HUES48 (cell line): Measurements from ENCODE around the gene KRTAP1-3.
A peak's percentile ranks its signal among the peaks of the same experiment; 100 is the strongest.
"Not testable (repeated sequence)": the region's sequence is repeated elsewhere in the genome, so short reads cannot be mapped to it uniquely, and the experiment has no call there.

ENCODE experiments used
- H3K27ac ChIP-seq: one replicate; pipeline ENCODE4 v1.7.0; 2013; ENCODE audit warnings: low read depth, low read length, inconsistent platforms
- H3K27me3 ChIP-seq: 2 replicates; pipeline ENCODE4 v1.6.1; 2013; ENCODE audit warnings: mild to moderate bottlenecking, low read length; ENCODE audit not compliant: control insufficient read depth, insufficient read depth
- H3K36me3 ChIP-seq: 2 replicates; pipeline ENCODE4 v1.6.1; 2013; ENCODE audit warnings: low read length; ENCODE audit not compliant: control insufficient read depth, insufficient read depth
- H3K4me1 ChIP-seq: 2 replicates; pipeline ENCODE4 v1.6.1; 2013; ENCODE audit warnings: mild to moderate bottlenecking, low read length; ENCODE audit not compliant: control insufficient read depth, insufficient read depth
- H3K4me3 ChIP-seq: 2 replicates; pipeline ENCODE4 v1.5.1; 2013; ENCODE audit warnings: mild to moderate bottlenecking, low read depth, low read length
- H3K9ac ChIP-seq: 2 replicates; pipeline ENCODE4 v1.6.1; 2013; ENCODE audit warnings: mild to moderate bottlenecking, low read depth, low read length, moderate library complexity
- H3K9me3 ChIP-seq: 2 replicates; pipeline ENCODE4 v1.6.1; 2013; ENCODE audit warnings: low read length; ENCODE audit not compliant: control insufficient read depth, insufficient read depth

Gene KRTAP1-3

DNA sequence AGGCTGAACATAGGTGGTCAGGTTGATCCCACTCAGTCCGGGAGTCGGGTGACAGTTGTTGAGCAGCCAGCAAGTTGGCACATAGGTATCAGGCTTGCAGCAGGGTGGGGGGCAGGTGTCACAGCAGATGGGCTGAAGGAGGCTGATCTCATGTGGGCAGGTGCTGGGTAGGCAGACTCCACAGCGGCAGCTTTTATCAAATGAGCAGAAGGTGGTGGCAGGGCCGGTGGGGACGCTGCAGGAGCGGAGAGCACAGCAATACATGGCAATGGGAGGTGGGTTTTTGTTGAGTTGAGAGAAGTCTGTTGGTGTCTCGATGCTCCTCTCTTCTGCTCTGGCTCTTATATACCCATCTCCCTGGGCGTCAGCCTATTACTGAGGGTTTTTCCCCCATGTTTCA lies 25.9 kb downstream of the KRTAP1-3 start, which contains the start of gene KRTAP3-1:
Gene KRTAP3-1 (minus strand): TSS at position 318 of the 400 bp plus-strand sequence. CDS start 54 bp downstream, at position 264.
- H3K27me3 ChIP-seq: no peaks in the 10 kb centered on the region
- no peak within 1 kb of the TSS for H3K9ac ChIP-seq
- H3K9me3 ChIP-seq: no peaks in the 10 kb centered on the region
- no peaks in the 10 kb centered on the region for H3K36me3 ChIP-seq
- H3K4me1 ChIP-seq: peaks cover 16% of the 10 kb centered on the region
- H3K4me3 ChIP-seq: no peak within 1 kb of the TSS
- H3K27ac ChIP-seq: peak within 1 kb of the TSS; percentile 16

- Histone ChIP-seq H3K9me3 (no peaks in the 10 kb centered on the region), H3K4me1 (peaks cover 14% of the 10 kb centered on the region), H3K27ac (no peak overlapping the region), H3K36me3 (no peaks in the 10 kb centered on the region), H3K9ac (no peak overlapping the region), H3K27me3 (no peaks in the 10 kb centered on the region), H3K4me3 (no peak overlapping the region)
Observed at GRCh38 chr17:41004397-41004796, 30.3 kb downstream of the KRTAP1-3 start.

GRCh38 chr17:41003926-41004325 lies 30.7 kb downstream of the KRTAP1-3 start:
- no peaks in the 10 kb centered on the region for H3K9me3 ChIP-seq
- H3K4me1 ChIP-seq: peaks cover 9% of the 10 kb centered on the region; the same call in 1 of the 2 replicates
- H3K4me3 ChIP-seq: no peak overlapping the region
- H3K27me3 ChIP-seq: no peaks in the 10 kb centered on the region
- H3K9ac ChIP-seq: no peak overlapping the region
- H3K36me3 ChIP-seq: no peaks in the 10 kb centered on the region
- H3K27ac ChIP-seq: no peak overlapping the region

DNA sequence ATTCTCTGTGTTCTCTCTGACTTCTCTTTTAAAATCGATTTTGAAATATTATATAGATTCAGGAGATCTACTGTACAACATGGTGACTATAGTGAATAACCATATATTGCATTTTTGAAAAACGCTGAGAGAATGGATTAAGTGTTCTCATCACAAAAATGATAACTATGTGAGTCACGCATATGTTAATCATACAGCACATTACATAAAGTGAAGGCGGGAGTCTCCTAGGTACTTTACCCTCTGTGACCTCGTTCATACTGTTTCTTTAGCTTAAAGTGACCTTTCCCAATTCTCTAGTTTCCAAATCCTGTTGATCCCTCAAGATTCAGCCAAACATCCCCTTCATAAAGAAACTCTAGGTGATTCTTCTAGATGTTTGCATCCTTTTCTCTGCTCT lies 31.9 kb downstream of the KRTAP1-3 start:
- H3K27me3 ChIP-seq: no peaks in the 10 kb centered on the region
- no peaks in the 10 kb centered on the region for H3K36me3 ChIP-seq
- H3K27ac ChIP-seq: no peak overlapping the region
- H3K4me1 ChIP-seq: peaks cover 4% of the 10 kb centered on the region; the same call in 1 of the 2 replicates
- H3K9me3 ChIP-seq: no peaks in the 10 kb centered on the region
- H3K9ac ChIP-seq: no peak overlapping the region
- no peak overlapping the region for H3K4me3 ChIP-seq

DNA sequence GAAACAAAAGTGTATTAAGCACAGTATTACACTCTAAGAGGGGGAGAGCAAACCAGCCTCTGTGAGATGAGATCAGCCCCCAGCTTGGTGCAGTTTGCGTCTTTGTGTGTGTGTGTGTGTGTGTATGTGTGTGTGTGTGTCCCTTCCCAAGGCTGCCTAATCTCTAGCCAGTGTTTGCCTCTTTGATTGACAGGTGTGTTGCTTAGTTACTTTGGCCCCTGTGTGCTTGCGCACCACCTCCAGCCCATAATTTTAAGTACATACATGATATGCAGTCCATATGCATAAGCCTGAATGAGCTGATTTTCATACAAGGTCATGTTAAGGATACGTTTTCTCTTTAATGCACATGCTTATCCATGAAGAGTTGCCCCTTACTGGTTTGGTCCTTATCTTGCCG lies 32.9 kb downstream of the KRTAP1-3 start:
- no peak overlapping the region for H3K9ac ChIP-seq

GRCh38 chr17:40999563-40999962 lies 35.1 kb downstream of the KRTAP1-3 start, which contains the start of gene KRTAP3-2:
Gene KRTAP3-2 (minus strand): TSS chr17:40999906. CDS start chr17:40999853, 53 bp downstream.
- not testable (repeated sequence) for H3K4me1 ChIP-seq, H3K27ac ChIP-seq, H3K9me3 ChIP-seq, H3K9ac ChIP-seq, H3K4me3 ChIP-seq, H3K27me3 ChIP-seq, H3K36me3 ChIP-seq

More for the DNA sequence above, 32.9 kb downstream of the KRTAP1-3 start:
- H3K4me3 ChIP-seq: no peak overlapping the region
- no peaks in the 10 kb centered on the region for H3K36me3 ChIP-seq
- H3K4me1 ChIP-seq: peaks cover 4% of the 10 kb centered on the region; the same call in 1 of the 2 replicates
- no peaks in the 10 kb centered on the region for H3K9me3 ChIP-seq
- H3K27ac ChIP-seq: no peak overlapping the region
- H3K27me3 ChIP-seq: no peaks in the 10 kb centered on the region

- no peaks in the 10 kb centered on the region for H3K4me1 ChIP-seq
- H3K27me3 ChIP-seq: no peaks in the 10 kb centered on the region
- no peak overlapping the region for H3K4me3 ChIP-seq
- no peak overlapping the region for H3K27ac ChIP-seq
- H3K9me3 ChIP-seq: no peaks in the 10 kb centered on the region
- no peaks in the 10 kb centered on the region for H3K36me3 ChIP-seq
- no peak overlapping the region for H3K9ac ChIP-seq
Observed at GRCh38 chr17:40997361-40997760, 37.3 kb downstream of the KRTAP1-3 start.

DNA sequence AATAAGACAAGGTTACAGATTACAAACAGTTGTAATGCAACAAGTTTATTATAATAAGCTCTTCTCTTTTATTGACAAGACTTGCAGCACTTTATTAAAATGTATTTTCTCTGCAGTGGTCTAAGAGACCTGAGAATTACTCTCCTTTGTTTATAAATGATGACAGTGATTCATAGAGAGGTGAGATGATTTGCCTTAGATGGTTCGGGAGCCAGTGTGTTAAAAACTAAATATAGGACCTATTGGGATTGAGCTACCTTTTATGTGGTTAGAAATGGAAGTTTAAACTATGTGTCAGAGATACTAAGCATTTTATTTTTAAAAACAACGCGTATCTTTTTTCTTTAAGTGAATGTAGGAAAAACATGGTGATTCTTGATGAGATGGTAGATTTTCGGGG lies 37.8 kb downstream of the KRTAP1-3 start:
- Histone ChIP-seq H3K9me3 (no peaks in the 10 kb centered on the region), H3K4me1 (no peaks in the 10 kb centered on the region), H3K9ac (no peak overlapping the region), H3K36me3 (no peaks in the 10 kb centered on the region), H3K27ac (no peak overlapping the region), H3K4me3 (no peak overlapping the region), H3K27me3 (no peaks in the 10 kb centered on the region)

DNA sequence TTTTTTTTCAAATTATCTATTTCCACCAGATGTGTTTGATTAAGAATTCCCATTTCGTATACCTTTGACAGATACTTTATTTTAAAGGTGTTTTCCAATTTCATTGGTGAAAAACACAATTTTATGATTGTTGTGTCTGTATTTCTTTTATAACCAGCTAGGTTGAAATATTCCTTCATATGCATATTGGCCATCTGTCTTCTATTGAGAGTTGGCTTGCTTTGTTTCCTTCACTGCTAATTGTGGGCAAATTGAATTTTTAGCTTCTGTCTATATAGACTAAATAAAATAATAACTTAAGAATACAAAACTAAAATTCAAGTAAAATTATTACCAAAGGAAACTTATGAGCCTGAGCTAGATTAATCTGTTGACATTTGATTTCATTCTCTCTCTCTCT lies 39.6 kb downstream of the KRTAP1-3 start:
- no peak overlapping the region for H3K27ac ChIP-seq
- H3K9ac ChIP-seq: no peak overlapping the region
- no peaks in the 10 kb centered on the region for H3K36me3 ChIP-seq
- H3K4me1 ChIP-seq: no peaks in the 10 kb centered on the region
- H3K27me3 ChIP-seq: no peaks in the 10 kb centered on the region
- no peaks in the 10 kb centered on the region for H3K9me3 ChIP-seq
- no peak overlapping the region for H3K4me3 ChIP-seq

DNA sequence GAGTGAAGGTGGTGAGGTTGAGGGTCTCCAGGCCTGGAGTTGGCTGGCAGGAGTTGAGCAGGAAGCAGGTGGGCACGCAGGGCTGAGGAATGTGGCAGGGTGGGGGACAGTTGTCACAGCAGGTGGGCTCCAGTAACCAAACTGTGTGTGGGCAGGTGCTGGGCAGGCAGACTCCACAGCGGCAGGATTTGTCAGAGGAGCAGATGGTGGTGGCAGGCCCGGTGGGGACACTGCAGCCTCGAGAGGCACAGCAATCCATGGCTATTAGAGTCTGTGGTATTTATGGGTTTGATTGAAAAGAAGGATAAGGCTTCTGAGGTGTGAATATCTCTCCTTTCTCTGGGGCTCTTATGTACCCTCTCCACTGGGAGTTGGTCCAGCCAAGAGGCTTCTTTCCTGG lies 40.8 kb downstream of the KRTAP1-3 start, which contains the start of gene KRTAP3-3:
Gene KRTAP3-3 (minus strand): TSS at position 326 of the 400 bp plus-strand sequence. CDS start 67 bp downstream, at position 259.
- Histone ChIP-seq H3K9ac (no peak within 1 kb of the TSS), H3K27ac (no peak within 1 kb of the TSS), H3K4me1 (no peaks in the 10 kb centered on the region), H3K36me3 (no peaks in the 10 kb centered on the region), H3K4me3 (no peak within 1 kb of the TSS), H3K27me3 (no peaks in the 10 kb centered on the region), H3K9me3 (no peaks in the 10 kb centered on the region)

- no peaks in the 10 kb centered on the region for H3K9me3 ChIP-seq
- no peak overlapping the region for H3K9ac ChIP-seq
- no peaks in the 10 kb centered on the region for H3K36me3 ChIP-seq
- no peaks in the 10 kb centered on the region for H3K27me3 ChIP-seq
- H3K27ac ChIP-seq: no peak overlapping the region
- H3K4me3 ChIP-seq: no peak overlapping the region
- H3K4me1 ChIP-seq: no peaks in the 10 kb centered on the region
Observed at GRCh38 chr17:40993084-40993483, 41.6 kb downstream of the KRTAP1-3 start.
